RWPE2 (cell line): Measurements from ENCODE around the gene DENND1A.

Source experiments
- ATAC-seq: fragments of 200-7000 bp; cut with Tn5 transposase; 3 replicates; pipeline ENCODE4 v1.9.1; 2021; ENCODE audit warnings: low read depth
- DNase-seq: peaks from one replicate; pipeline ENCODE4 v3.0.0-alpha.2; 2020; ENCODE audit warnings: low spot score
- H3K27ac ChIP-seq: fragments of 450-650 bp; 2 replicates; pipeline ENCODE4 v1.5.1; 2017; ENCODE audit warnings: mild to moderate bottlenecking; ENCODE audit not compliant: poor library complexity, severe bottlenecking
- H3K27me3 ChIP-seq: fragments of 250-450 bp; sonication (Bioruptor Pico); 2 replicates; pipeline ENCODE4 v1.5.1; 2021; ENCODE audit warnings: mild to moderate bottlenecking, moderate library complexity; ENCODE audit not compliant: insufficient read depth, poor library complexity, severe bottlenecking
- H3K36me3 ChIP-seq: fragments of 250-450 bp; sonication (Bioruptor Pico); 2 replicates; pipeline ENCODE4 v1.5.1; 2020; ENCODE audit warnings: low read depth, mild to moderate bottlenecking, moderate library complexity
- H3K4me1 ChIP-seq: fragments of 250-450 bp; sonication (Bioruptor Pico); 2 replicates; pipeline ENCODE4 v1.5.1; 2021; ENCODE audit warnings: mild to moderate bottlenecking, moderate library complexity; ENCODE audit not compliant: insufficient read depth, poor library complexity, severe bottlenecking
- H3K4me3 ChIP-seq: fragments of 250-450 bp; sonication (Bioruptor Pico); 2 replicates; pipeline ENCODE4 v1.5.1; 2021; ENCODE audit warnings: mild to moderate bottlenecking, moderate library complexity; ENCODE audit not compliant: severe bottlenecking
- H3K9me3 ChIP-seq: fragments of 250-450 bp; sonication (Bioruptor Pico); 2 replicates; pipeline ENCODE4 v1.5.1; 2021; ENCODE audit warnings: mild to moderate bottlenecking, moderate library complexity; ENCODE audit not compliant: severe bottlenecking
- TF ChIP-seq, protein P1 (sequence below): fragments of 450-650 bp; IDR thresholded peaks from one replicate; pipeline ENCODE4 v1.5.1; 2017; ENCODE audit warnings: mild to moderate bottlenecking, moderate library complexity; ENCODE audit not compliant: poor library complexity, severe bottlenecking

Gene DENND1A

DNA sequence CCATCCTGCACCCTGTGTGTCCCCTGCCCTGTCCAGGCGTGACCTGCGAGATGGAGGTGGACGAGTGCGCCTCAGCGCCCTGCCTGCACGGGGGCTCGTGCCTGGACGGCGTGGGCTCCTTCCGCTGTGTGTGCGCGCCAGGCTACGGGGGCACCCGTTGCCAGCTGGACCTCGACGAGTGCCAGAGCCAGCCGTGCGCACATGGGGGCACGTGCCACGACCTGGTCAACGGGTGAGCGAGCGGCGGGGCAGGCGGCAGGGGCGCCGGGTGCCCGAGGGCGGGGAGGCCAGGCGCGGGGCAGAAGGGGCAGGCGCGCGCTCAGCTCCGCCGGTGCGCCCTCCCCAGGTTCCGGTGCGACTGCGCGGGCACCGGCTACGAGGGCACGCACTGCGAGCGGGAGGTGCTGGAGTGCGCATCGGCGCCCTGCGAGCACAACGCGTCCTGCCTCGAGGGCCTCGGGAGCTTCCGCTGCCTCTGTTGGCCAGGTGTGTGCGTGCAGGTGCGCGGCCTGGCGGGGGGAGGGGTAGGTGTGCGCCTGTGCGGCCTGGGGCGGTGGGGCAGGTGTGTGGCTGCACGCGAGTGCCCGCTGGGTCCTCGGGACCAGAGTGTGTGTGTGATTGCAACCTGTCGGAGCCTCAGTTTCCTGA lies 563.9 kb downstream of the DENND1A start:
- no peaks in the 10 kb centered on the region for H3K4me1 ChIP-seq
- no peak overlapping the region for H3K4me3 ChIP-seq
- no peak overlapping the region for H3K27ac ChIP-seq
- TF ChIP-seq, protein P1, sequence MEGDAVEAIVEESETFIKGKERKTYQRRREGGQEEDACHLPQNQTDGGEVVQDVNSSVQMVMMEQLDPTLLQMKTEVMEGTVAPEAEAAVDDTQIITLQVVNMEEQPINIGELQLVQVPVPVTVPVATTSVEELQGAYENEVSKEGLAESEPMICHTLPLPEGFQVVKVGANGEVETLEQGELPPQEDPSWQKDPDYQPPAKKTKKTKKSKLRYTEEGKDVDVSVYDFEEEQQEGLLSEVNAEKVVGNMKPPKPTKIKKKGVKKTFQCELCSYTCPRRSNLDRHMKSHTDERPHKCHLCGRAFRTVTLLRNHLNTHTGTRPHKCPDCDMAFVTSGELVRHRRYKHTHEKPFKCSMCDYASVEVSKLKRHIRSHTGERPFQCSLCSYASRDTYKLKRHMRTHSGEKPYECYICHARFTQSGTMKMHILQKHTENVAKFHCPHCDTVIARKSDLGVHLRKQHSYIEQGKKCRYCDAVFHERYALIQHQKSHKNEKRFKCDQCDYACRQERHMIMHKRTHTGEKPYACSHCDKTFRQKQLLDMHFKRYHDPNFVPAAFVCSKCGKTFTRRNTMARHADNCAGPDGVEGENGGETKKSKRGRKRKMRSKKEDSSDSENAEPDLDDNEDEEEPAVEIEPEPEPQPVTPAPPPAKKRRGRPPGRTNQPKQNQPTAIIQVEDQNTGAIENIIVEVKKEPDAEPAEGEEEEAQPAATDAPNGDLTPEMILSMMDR: no peak
- peaks cover 5% of the 10 kb centered on the region for H3K27me3 ChIP-seq
- H3K9me3 ChIP-seq: no peaks in the 10 kb centered on the region
- H3K36me3 ChIP-seq: no peaks in the 10 kb centered on the region
- DNase-seq (no peak), ATAC-seq (no peak)

DNA sequence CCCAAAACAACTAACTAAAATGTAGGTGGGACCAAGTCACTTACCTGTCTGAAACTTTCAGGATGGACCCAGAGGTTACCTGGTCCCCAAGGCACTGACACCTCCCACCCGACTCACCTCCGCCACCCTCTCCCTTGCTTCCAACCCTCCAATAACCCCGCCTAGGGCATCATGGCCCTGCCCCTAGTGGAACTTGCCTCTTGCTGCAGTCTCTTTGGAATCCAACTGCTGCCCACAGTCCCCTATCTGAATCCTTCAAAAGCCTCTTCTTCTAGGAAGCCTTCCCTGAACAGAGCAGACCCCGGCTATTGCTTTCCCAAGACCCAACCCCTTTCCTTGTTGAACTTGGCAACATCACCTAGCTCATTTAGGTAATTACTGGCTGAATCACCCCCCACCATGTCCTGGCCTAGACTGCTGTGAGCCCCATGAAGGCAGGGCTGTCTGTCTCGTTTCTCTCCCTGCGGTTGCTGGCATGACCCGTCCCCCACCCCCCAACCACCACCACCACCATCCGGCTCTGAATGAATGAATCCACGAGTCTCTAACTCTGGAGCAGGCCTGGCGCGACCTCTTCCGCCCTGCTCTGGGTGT lies 564.5 kb downstream of the DENND1A start:
- Histone ChIP-seq H3K4me3 (no peak overlapping the region), H3K27ac (no peak overlapping the region), H3K4me1 (no peaks in the 10 kb centered on the region), H3K27me3 (peaks cover 2% of the 10 kb centered on the region), H3K9me3 (no peaks in the 10 kb centered on the region), H3K36me3 (no peaks in the 10 kb centered on the region)
- ATAC-seq (no peak), DNase-seq (no peak)
- TF ChIP-seq, protein P1: no peak

DNA sequence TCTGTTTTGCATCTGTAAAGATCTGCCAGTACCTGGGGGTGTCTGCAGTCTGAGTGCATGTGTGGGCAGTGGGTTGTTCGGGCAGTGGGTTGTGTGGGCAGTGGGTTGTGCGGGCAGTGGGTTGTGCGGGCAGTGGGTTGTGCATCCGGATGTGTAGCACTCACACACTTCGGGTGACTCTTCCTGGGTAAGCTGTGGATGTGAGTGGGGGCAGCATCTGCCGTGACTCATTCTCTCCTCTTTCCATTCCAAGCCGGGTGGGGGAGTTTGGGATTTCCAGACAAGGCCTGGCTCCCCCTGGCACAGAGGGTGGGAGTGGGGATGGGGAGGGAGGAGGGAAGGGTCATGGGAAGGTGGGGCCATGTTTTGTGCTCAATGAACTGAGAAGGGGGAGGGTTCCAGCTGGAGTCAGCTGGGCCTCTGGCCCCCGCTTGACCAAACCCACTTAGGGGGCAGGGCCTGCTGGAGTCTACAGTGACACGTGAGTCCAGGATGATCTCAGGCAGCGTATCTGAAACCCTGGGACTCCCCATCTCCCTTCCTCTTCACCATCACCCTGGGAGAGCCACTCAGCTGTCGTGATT lies 565.6 kb downstream of the DENND1A start:
- ATAC-seq (no peak), DNase-seq (no peak)
- Histone ChIP-seq H3K4me1 (no peaks in the 10 kb centered on the region), H3K27ac (no peak overlapping the region), H3K4me3 (no peak overlapping the region), H3K27me3 (no peaks in the 10 kb centered on the region), H3K36me3 (no peaks in the 10 kb centered on the region), H3K9me3 (no peaks in the 10 kb centered on the region)
- TF ChIP-seq, protein P1: no peak

DNA sequence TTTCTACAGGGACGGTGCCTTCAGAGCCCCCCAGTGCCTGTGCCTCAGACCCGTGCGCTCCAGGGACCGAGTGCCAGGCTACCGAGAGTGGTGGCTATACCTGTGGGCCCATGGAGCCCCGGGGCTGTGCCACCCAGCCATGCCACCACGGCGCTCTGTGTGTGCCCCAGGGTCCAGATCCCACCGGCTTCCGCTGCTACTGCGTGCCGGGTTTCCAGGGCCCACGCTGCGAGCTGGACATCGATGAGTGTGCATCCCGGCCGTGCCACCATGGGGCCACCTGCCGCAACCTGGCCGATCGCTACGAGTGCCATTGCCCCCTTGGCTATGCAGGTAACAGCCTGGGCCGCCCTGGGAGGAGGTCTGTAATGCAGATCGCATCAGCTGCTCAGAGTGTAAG lies 567.1 kb downstream of the DENND1A start:
- no peaks in the 10 kb centered on the region for H3K36me3 ChIP-seq
- DNase-seq (no peak), ATAC-seq (no peak)
- TF ChIP-seq, protein P1: no peak
- H3K4me1 ChIP-seq: no peaks in the 10 kb centered on the region
- H3K27me3 ChIP-seq: no peaks in the 10 kb centered on the region
- H3K9me3 ChIP-seq: no peaks in the 10 kb centered on the region
- no peak overlapping the region for H3K4me3 ChIP-seq
- no peak overlapping the region for H3K27ac ChIP-seq
